GM21717 (cell line): ENCODE data around the gene ACSS2.

ENCODE experiments used
- ATAC-seq: cut with Tn5 transposase; IDR thresholded peaks from one replicate; pipeline ENCODE4 v1.9.1; 2021; ENCODE audit warnings: mild to moderate bottlenecking, moderate library complexity; ENCODE audit not compliant: unreplicated experiment

Gene ACSS2

GRCh38 chr20:34971561-34972235 is 95.3 kb downstream of the ACSS2 start:
- no peak for ATAC-seq

- no peak for ATAC-seq
These were observed 97.8 kb downstream of the ACSS2 start for GRCh38 chr20:34974246-34974645.

GRCh38 chr20:34976286-34976685 is 99.9 kb downstream of the ACSS2 start:
- ATAC-seq, result no peak
